Mesenchymal stem cell (in vitro differentiated cells and primary cell): ENCODE measurements around the gene CELF4.

Experiments
- DNase-seq: peaks from one replicate; pipeline ENCODE4 v3.0.0-alpha.2; 2013
- H2AFZ ChIP-seq: one replicate; pipeline ENCODE4 v1.6.1; 2013; ENCODE audit warnings: low read depth, mild to moderate bottlenecking, control low read depth, inconsistent platforms, low read length, moderate library complexity
- H2AK5ac ChIP-seq: 2 replicates; pipeline ENCODE4 v1.6.1; 2013; ENCODE audit warnings: low read length, moderate library complexity, mild to moderate bottlenecking, inconsistent platforms; ENCODE audit not compliant: severe bottlenecking
- H2BK120ac ChIP-seq: one replicate; pipeline ENCODE4 v1.6.1; 2013; ENCODE audit warnings: low read depth, mild to moderate bottlenecking, inconsistent platforms, low read length, moderate library complexity
- H2BK12ac ChIP-seq, 2 experiments: one replicate each; pipeline ENCODE4 v1.6.1; 2013; ENCODE audit warnings: inconsistent platforms in 2 of 2, low read length in 2 of 2, mild to moderate bottlenecking in 2 of 2, moderate library complexity in 2 of 2, control low read depth in 1 of 2
- H2BK15ac ChIP-seq: one replicate; pipeline ENCODE4 v1.6.1; 2013; ENCODE audit warnings: mild to moderate bottlenecking, low read depth, inconsistent platforms; ENCODE audit not compliant: poor library complexity, severe bottlenecking
- H2BK5ac ChIP-seq: 2 replicates; pipeline ENCODE4 v1.6.1; 2013; ENCODE audit warnings: low read depth, mild to moderate bottlenecking, low read length, control low read depth, inconsistent platforms; ENCODE audit not compliant: poor library complexity, severe bottlenecking
- H3K14ac ChIP-seq, 2 experiments: one replicate each; pipeline ENCODE4 v1.6.1; 2013; ENCODE audit warnings: inconsistent platforms in 2 of 2, low read length in 2 of 2, control low read depth in 1 of 2, mild to moderate bottlenecking in 1 of 2, moderate library complexity in 1 of 2
- H3K18ac ChIP-seq, 2 experiments: one replicate each; pipeline ENCODE4 v1.6.1; 2013; ENCODE audit warnings: inconsistent platforms in 2 of 2, low read length in 2 of 2, control low read depth in 1 of 2, low read depth in 1 of 2, mild to moderate bottlenecking in 1 of 2
- H3K23ac ChIP-seq, 2 experiments: one replicate each; pipeline ENCODE4 v1.6.1; 2013; ENCODE audit warnings: inconsistent platforms in 2 of 2, low read length in 2 of 2, mild to moderate bottlenecking in 2 of 2, moderate library complexity in 2 of 2, control low read depth in 1 of 2
- H3K27ac ChIP-seq: 2 replicates; pipeline ENCODE4 v1.5.1; 2013; ENCODE audit warnings: mild to moderate bottlenecking, moderate library complexity, low read length, control low read depth, inconsistent platforms; ENCODE audit not compliant: poor library complexity, severe bottlenecking
- H3K27me3 ChIP-seq, 2 experiments: 2 replicates each; pipeline versions ENCODE4 v1.6.1 to v1.7.0; 2013; ENCODE audit warnings: low read length in 2 of 2, mild to moderate bottlenecking in 2 of 2, moderate library complexity in 2 of 2, control low read depth in 1 of 2, inconsistent platforms in 1 of 2; ENCODE audit not compliant: control insufficient read depth in 1 of 2, insufficient read depth in 1 of 2
- H3K36me3 ChIP-seq, 2 experiments: 2 replicates each; pipeline versions ENCODE4 v1.6.1 to v1.7.0; 2013; ENCODE audit warnings: low read length in 2 of 2, control low read depth in 1 of 2, inconsistent platforms in 1 of 2, low read depth in 1 of 2, mild to moderate bottlenecking in 1 of 2; ENCODE audit not compliant: insufficient read depth in 2 of 2, control insufficient read depth in 1 of 2
- H3K4ac ChIP-seq, 2 experiments: one replicate each; pipeline ENCODE4 v1.6.1; 2013; ENCODE audit warnings: inconsistent platforms in 2 of 2, low read length in 2 of 2, mild to moderate bottlenecking in 2 of 2, moderate library complexity in 2 of 2, control low read depth in 1 of 2, low read depth in 1 of 2
- H3K4me1 ChIP-seq: 2 replicates; pipeline ENCODE4 v1.6.1; 2013; ENCODE audit warnings: low read depth, low read length, control low read depth; ENCODE audit not compliant: control insufficient read depth, insufficient read depth
- H3K4me2 ChIP-seq: 2 replicates; pipeline ENCODE4 v1.6.1; 2013; ENCODE audit warnings: low read length, mild to moderate bottlenecking, inconsistent platforms; ENCODE audit not compliant: poor library complexity, severe bottlenecking
- H3K4me3 ChIP-seq, 2 experiments: 2 replicates each; pipeline versions ENCODE4 v1.5.1 to v1.7.0; 2013; ENCODE audit warnings: low read length in 2 of 2, mild to moderate bottlenecking in 2 of 2, control low read depth in 1 of 2, low read depth in 1 of 2; ENCODE audit not compliant: insufficient read depth in 1 of 2
- H3K79me1 ChIP-seq: replicated peaks from 2 replicates; pipeline ENCODE4 v1.6.1; 2013; ENCODE audit warnings: mild to moderate bottlenecking, control low read depth, low read length, inconsistent platforms; ENCODE audit not compliant: poor library complexity, severe bottlenecking
- H3K9ac ChIP-seq: 2 replicates; pipeline ENCODE4 v1.7.0; 2013; ENCODE audit warnings: mild to moderate bottlenecking, low read length, moderate library complexity
- H3K9me3 ChIP-seq: 2 replicates; pipeline ENCODE4 v1.7.0; 2013; ENCODE audit warnings: mild to moderate bottlenecking, low read length; ENCODE audit not compliant: control insufficient read depth
- H4K8ac ChIP-seq: one replicate; pipeline ENCODE4 v1.6.1; 2013; ENCODE audit warnings: inconsistent platforms, mild to moderate bottlenecking, low read length, moderate library complexity
- H4K91ac ChIP-seq: one replicate; pipeline ENCODE4 v1.6.1; 2013; ENCODE audit warnings: mild to moderate bottlenecking, low read length, inconsistent platforms
- WGBS: methylation state at CpG from one replicate; pipeline ENCODE4 v1.1.7; 2013; ENCODE audit warnings: mixed read lengths; 5-methylcytosine and 5-hydroxymethylcytosine counted together

The CELF4 gene

DNA sequence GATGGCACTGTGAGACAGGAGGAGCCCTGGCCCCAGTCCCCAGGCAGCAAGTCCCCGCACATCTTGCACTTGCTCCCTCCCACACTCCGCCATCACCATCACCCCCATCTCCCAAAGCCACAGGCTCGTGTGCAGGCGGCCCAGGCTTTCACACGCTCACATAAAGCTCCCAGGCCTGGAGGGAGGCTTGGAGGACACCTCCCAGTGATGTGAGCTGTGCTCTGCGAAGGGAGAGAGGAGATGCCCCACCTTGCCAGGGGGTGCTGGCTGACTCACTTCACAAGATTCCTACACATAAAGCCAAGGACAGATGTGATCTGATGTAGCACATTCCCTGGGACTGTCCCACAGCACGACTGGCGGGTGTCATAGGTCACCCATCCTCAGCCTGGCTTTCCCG, 28.9 kb downstream of the CELF4 start:
- Histone ChIP-seq H3K9me3 (no peaks in the 10 kb centered on the region), H3K23ac (no peak overlapping the region), H3K18ac (no peak overlapping the region), H2AFZ (no peak overlapping the region), H2BK15ac (no peak overlapping the region), H2BK12ac (no peak overlapping the region), H2AK5ac (no peak overlapping the region), H3K9ac (no peak overlapping the region), H3K27me3 (peaks cover 64 to 83% of the 10 kb centered on the region in 2 experiments), H4K91ac (no peak overlapping the region), H3K27ac (no peak overlapping the region), H3K14ac (no peak overlapping the region), H4K8ac (no peak overlapping the region), H3K36me3 (no peaks in the 10 kb centered on the region), H3K79me1 (no peaks in the 10 kb centered on the region), H3K4me3 (no peak overlapping the region), H3K4me1 (no peaks in the 10 kb centered on the region), H2BK5ac (no peak overlapping the region), H3K4ac (no peak overlapping the region), H3K4me2 (no peak overlapping the region), H2BK120ac (no peak overlapping the region)
- 74% methylated on average over 8 of the region's 9 CpGs for whole genome bisulfite sequencing
- no peak for DNase-seq

DNA sequence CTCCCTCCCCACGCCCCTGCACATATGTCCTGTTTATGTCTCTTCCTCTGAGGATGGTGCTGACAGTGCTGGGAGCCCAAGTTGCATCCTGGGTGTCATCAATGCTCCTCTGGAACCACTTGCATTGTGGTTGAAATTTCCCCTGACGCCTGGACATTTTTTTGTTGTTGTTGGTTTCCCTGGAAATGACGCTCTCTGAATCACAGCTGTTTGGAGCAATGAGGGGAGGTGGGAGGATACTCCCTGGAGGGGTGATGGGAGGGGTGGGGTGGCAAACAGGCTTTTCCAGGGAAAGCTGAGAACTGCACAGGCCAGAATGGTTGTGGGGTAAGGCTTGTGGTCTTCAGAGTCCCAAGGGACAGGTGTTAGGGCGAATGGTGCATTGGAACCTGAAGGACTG, 29.6 kb downstream of the CELF4 start:
- Histone ChIP-seq H3K4me2 (no peak overlapping the region), H2BK5ac (no peak overlapping the region), H3K4me3 (no peak overlapping the region), H3K27me3 (peaks cover 58 to 82% of the 10 kb centered on the region in 2 experiments), H3K9me3 (no peaks in the 10 kb centered on the region), H3K4ac (no peak overlapping the region), H4K91ac (no peak overlapping the region), H2BK15ac (no peak overlapping the region), H4K8ac (no peak overlapping the region), H2BK12ac (no peak overlapping the region), H2AFZ (no peak overlapping the region), H3K23ac (no peak overlapping the region), H2BK120ac (no peak overlapping the region), H3K27ac (no peak overlapping the region), H3K14ac (no peak overlapping the region), H3K4me1 (no peaks in the 10 kb centered on the region), H3K79me1 (no peaks in the 10 kb centered on the region), H3K9ac (peak overlapping the region; percentile 33), H3K18ac (no peak overlapping the region), H3K36me3 (no peaks in the 10 kb centered on the region), H2AK5ac (no peak overlapping the region)
- peak; percentile 17 for DNase-seq
- 64% methylated on average over 4 of the region's 4 CpGs for WGBS

GRCh38 chr18:37534627-37535026, 31.0 kb downstream of the CELF4 start:
- H2AFZ ChIP-seq: no peak overlapping the region
- DNase-seq: no peak
- no peak overlapping the region for H3K4ac ChIP-seq
- H3K36me3 ChIP-seq: no peaks in the 10 kb centered on the region
- H3K4me3 ChIP-seq: no peak overlapping the region
- H2AK5ac ChIP-seq: no peak overlapping the region
- H2BK12ac ChIP-seq: no peak overlapping the region
- no peak overlapping the region for H3K27ac ChIP-seq
- H3K9me3 ChIP-seq: no peaks in the 10 kb centered on the region
- H3K9ac ChIP-seq: no peak overlapping the region
- no peak overlapping the region for H3K14ac ChIP-seq
- H2BK120ac ChIP-seq: no peak overlapping the region
- no peak overlapping the region for H3K18ac ChIP-seq
- no peaks in the 10 kb centered on the region for H3K79me1 ChIP-seq
- no peak overlapping the region for H3K23ac ChIP-seq
- no peak overlapping the region for H3K4me2 ChIP-seq
- H3K4me1 ChIP-seq: no peaks in the 10 kb centered on the region
- H4K8ac ChIP-seq: no peak overlapping the region
- no peak overlapping the region for H2BK5ac ChIP-seq
- H2BK15ac ChIP-seq: no peak overlapping the region
- H3K27me3 ChIP-seq: peaks cover 46 to 82% of the 10 kb centered on the region in 2 experiments
- WGBS: 61% methylated on average over 6 of the region's 9 CpGs
- H4K91ac ChIP-seq: no peak overlapping the region

DNA sequence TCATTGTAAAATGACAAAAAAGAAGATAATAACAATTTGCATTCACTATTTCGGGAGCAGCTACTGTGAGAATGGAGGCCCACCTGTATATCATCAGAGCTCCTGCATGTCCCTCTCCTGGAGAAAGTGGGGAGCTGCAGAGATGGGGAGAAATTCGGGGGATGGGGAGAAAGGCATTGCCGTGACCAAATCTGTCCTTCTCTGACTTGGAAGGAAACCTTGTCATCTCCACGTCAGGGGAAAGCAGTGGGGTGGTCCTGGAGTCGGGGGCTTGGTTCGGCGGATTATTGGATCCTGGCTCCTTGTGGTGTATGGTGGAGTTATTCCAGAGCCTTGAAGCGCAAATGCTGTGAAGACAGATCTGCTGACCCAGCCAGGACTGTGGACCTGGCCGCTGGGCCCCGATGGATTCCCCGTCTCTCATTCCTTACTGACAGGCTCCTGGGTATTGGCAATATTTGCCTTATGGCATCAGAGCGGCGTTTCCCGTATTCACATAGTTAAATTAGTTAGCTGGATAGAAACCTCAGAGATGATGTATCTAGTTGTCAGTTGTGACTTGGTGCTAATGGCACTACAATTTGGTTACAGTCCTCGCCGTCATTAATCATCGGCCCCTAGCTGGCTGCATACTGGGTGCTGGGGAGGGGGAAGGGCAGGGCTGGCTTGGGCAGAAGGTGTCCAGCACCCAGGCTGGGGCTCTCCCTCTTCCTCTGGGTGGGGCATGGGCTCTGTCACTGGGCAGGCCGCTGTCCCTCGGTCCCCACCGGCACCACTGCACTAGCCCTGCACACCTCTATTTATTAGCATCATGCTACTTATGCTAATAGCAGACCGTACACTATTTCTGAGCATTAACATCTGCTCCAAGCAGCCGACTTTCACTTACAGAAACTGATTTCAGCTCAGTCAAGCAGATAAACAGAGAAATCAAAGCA, 31.7 kb downstream of the CELF4 start:
- Histone ChIP-seq H3K9ac (no peak overlapping the region), H3K23ac (no peak overlapping the region), H3K4ac (no peak overlapping the region), H2BK15ac (no peak overlapping the region), H3K9me3 (no peaks in the 10 kb centered on the region), H3K14ac (no peak overlapping the region), H3K27ac (no peak overlapping the region), H3K79me1 (no peaks in the 10 kb centered on the region), H4K91ac (no peak overlapping the region), H2BK12ac (no peak overlapping the region), H3K27me3 (peaks cover 39 to 82% of the 10 kb centered on the region in 2 experiments), H2AK5ac (no peak overlapping the region), H2BK120ac (no peak overlapping the region), H4K8ac (no peak overlapping the region), H3K4me1 (no peaks in the 10 kb centered on the region), H3K4me3 (no peak overlapping the region), H2BK5ac (no peak overlapping the region), H3K18ac (no peak overlapping the region), H3K4me2 (no peak overlapping the region), H3K36me3 (no peaks in the 10 kb centered on the region), H2AFZ (no peak overlapping the region)
- WGBS: 85% methylated on average over 22 of the region's 22 CpGs
- peak; percentile 1 for DNase-seq
